Epidermal melanocyte (primary cell): ENCODE data around the gene ECI1.
"Not testable (repeated sequence)": the region's sequence is repeated elsewhere in the genome, so short reads cannot be mapped to it uniquely, and the experiment has no call there.

ENCODE experiments used
- DNase-seq: peaks from one replicate; pipeline ENCODE4 v3.0.0; 2011; ENCODE audit warnings: low spot score; ENCODE audit not compliant: insufficient read length

ECI1 gene

DNA sequence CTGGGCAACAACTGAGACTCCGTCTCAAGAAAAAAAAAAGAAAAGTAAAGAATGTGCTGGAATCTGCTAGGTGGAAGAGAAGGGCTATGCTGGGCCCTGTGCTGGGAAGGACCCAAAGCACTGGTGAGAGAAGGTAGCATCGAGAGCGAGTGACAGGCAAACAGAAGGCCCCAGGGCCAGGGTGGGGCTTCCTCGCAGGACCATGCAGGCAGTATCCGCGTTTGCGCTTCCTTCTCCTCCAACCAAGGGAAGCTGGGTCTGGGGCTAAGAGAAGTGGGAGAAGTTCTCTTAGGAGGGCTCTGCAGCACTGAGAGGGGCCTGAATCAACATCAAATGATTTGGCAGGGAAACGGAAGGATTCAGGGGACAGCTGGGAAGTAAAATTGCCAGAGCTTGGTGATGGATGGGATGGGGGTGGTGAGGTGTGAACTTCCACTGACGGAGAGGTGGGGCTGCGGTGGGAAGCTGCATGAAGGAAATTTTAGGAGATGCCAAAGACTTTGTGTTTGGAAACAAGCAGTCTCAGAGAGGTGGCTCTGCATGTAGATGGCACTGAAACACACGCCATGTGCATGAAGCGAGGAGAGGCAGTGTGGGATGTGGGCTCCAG lies 5.2 kb upstream of the ECI1 start:
- DNase-seq: no peak

- no peak for DNase-seq
Measured at GRCh38 chr16:2253293-2253692, 1.9 kb upstream of the ECI1 start.

DNA sequence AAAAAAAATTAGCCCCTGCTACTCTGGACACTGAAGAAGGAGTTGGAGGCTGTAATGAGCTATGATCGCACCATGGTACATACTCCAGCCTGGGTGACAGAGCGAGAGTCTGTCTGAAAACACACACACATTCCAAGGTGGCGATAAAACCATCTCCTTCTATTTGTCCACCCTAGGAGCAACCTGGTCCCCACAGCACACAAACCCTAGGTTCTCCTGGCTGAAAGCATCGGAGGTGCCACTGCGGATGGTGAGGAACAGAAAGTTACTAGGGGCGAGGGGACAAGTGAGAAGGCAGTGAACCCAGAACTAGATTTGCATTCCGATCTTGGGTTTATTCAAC lies 1.4 kb upstream of the ECI1 start:
- no peak for DNase-seq

DNA sequence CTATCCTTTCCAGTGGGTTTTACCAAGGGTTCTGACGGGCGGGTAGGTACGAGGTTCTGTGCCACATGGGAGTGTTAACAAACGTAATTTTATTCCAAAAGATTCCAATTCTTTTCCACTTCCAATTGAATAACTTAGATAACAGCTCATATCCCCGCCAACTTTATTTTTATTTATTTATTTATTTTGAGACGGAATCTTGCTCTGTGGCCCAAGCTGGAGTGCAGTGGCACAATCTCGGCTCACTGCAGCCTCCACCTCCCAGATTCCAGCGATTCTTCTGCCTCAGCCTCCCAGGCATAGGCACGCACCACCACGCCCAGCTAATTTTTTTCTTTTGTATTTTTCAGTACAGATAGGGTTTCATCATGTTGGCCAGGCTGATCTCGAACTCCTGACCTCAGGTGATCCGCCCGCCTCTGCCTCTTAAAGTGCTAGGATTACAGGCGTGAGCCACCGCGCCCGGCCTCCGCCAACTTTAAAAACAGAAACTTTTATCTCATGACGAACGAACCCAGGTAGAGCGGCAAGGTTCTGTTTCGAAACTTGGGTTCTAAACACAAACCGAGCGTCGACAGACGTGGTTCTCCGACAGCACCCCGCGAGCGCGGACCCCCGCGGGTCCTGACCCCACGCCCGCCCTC lies 613 bp downstream of the ECI1 start:
- no peak for DNase-seq

- peak; percentile 5 for DNase-seq
Measured at GRCh38 chr16:2246301-2246885, 5.0 kb downstream of the ECI1 start.

DNA sequence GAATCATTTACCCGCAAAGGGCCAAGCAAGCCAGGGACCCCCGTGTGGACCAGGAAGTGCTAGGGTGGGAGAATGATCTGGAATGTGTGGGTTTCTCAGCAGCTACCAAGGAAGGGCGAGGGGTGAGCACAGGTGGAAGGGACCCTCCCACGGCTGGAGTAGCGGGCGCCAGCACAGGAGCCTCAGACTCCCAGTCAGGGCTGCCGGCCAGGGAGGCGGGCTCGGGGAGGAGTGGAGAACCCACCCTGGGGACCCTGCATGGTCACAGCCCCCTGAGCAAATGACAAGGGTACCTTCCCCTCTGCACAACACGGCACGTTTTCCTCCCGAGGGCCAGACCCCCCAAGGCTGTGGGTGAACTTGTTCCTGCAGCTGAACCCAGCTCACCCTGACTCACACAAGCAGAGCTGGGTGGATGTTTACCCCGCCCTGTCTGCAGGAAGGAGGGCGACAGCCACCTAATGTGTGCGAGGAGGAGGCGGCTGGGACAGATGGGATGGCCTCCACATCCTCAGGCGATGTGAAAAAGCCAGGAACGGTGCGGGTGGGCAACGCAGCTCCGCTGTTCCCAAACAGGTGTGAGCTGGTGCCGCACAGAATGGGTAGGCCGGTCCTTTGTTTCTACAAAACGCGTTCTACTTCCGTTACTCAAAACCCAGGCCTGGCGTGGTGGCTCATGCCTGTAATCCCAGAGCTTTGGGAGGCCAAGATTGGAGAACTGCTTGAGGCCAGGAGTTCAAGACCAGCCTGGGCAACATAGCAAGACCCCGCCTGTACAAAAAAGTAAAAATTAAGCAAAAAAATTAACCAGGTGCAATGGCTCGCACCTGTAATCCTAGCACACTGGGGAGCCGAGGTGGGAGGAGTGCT lies 6.2 kb downstream of the ECI1 start:
- DNase-seq: peak; percentile 9

GRCh38 chr16:2244301-2244700 lies 7.1 kb downstream of the ECI1 start:
- no peak for DNase-seq

GRCh38 chr16:2243781-2244180 lies 7.6 kb downstream of the ECI1 start:
- DNase-seq: peak; percentile 0

- DNase-seq: peak; percentile 4
Measured at GRCh38 chr16:2243031-2243528, 8.3 kb downstream of the ECI1 start.

DNA sequence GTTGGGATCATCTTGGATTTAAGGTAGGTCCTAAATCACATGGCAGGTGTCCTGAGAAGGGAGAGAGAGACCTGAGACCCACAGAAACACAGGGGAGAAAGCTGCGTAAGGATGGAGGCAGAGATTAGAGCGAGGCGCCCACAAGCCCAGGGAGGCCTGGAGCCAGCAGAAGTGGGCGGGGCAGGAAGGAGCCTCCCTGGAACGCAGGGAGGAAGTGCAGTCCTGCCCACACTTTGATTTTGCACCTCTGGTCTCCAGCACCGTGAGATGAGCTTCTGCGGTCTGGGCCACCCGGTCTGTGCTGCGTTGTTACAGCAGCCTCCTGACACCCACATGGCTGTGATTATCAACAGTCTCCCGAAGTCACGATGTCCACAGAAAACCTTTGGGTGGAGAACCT lies 8.8 kb downstream of the ECI1 start:
- peak; percentile 11 for DNase-seq

- DNase-seq: not testable (repeated sequence)
Measured at GRCh38 chr16:2240331-2240730, 11.1 kb downstream of the ECI1 start.

DNA sequence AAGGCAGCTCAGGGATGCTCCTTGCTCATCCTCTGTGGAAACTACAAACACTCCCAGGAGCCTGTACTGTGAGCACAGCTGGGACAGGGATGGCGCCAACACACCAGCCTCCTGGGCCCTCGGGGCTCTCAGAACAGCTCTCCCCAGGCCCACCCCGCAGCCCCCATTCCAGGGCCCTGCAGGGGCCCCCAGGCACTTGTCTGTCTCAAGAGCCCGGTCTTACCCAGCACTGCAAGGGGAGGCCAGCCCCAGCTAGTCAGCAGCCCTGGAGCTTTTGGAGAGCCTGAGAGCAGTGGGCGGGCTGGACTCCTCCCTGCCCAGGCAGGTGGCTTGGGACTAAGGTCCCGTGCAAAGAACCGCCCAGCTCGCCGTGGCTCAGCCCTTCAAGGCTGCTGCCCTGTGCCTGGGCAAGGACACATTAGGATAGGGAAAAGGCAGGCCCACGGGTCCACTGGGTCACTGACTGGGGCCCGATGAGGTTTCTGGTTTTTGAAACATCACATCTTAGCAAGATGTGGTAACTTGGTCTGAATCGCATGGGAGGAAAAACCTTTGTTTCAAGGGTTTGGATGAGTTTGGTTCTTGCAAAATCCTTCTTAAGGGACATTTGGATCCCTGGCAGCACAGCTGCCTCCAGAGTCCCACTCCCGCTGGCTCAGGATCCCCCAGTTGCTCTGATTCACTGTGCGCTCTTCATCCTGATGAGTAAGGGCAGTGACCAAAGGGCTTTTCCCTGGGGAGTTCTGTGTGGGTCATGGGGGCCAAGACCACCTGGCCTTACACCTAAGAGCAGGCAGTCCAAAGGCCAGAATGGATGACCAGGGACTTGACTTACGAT lies 12.3 kb downstream of the ECI1 start:
- peak; percentile 12 for DNase-seq

DNA sequence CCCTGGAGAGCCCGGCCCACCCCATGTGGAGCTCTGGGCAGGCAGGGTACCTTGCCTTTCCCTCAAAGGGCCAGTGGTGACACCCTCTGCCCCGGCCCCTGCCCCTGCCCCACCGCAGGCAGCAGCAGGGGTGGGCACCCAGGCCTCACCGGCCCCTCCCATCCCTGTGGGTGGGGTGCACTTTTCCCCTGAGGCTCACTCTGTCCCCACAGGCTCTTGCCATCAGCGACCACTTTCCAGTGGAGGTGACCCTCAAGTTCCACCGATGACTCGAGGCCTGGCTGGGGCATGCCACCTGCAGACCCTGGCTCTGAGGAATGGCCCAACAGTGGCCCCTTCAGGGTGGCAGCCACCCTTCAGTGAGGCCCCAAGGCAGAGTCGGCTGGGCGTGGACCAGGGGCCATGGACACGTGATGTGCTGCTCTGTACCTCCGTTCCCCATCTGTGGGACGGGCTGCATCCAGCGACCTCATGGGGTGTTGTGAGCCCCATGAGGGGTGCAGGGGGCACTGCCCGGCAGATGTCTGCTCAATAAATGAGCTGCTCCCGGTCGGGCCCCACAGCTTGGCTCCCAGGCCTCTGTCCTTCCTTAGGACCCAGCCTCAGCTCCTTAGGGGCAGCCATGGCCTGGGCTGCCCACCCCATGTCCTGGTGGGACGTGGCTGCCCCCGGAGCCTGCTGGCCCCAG lies 13.1 kb downstream of the ECI1 start:
- no peak for DNase-seq

GRCh38 chr16:2237493-2238149 lies 13.8 kb downstream of the ECI1 start:
- DNase-seq: no peak

- no peak for DNase-seq
Measured at GRCh38 chr16:2237102-2237482, 14.3 kb downstream of the ECI1 start.

- DNase-seq: peak; percentile 42
Measured at GRCh38 chr16:2236337-2237101, 14.9 kb downstream of the ECI1 start, which contains the start of gene DNASE1L2. Gene DNASE1L2 (plus strand): TSS chr16:2236444. CDS start chr16:2236817, 373 bp downstream.

DNA sequence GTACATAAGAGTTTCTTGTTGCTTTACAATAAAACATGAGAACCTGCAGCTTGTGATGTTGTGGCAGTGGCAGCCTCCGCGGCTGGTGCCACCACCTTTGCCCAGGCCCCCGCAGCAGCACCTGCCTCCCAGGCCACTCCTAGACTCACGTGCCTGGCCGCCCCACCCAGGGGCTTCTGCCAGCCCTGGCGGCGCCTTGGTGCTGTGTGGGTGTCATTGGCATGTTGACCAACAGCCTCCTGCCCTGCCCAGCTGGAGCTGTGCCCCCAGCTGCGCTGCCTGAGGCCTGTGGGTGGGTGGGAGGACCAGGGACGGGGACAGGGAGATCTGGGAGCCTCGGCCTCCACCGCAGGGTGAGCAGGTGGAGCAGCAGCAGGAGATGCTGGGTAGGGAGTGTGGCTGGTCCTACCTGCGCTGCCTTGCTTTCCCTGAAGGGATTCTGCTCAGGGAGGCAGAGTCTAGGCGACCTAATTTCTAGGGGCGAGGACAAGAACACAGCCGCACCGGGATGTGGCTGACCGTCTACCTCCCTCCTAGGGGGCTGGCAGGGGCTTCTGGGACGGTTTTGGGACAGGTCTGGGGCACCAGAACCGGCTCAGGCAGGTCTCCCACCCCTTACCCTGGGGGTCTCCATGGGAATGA lies 15.6 kb downstream of the ECI1 start:
- DNase-seq: no peak

GRCh38 chr16:2235234-2235651 lies 16.1 kb downstream of the ECI1 start:
- DNase-seq: no peak

DNA sequence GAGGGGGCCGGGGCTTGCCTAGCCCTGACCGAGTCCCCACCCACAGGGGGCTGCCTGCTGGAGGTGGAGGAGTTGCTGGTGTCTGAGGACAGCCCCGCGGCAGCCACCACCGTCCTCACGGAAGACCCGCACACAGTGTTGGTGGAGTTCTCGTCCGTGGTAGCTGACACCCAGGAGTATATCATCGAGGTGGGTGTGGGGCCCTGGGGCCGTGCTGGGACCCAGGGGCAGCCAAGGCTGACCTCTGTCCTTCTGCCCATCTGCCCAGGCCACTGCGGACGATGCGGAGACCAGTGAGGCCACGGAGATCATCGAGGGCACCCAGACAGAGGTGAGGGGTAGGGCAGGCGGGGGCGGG lies 16.6 kb downstream of the ECI1 start:
- no peak for DNase-seq
